Stimulated activated CD8-positive, alpha-beta memory T cell treated with anti-CD3 and anti-CD28 coated beads, Interleukin-15, amount 100 ng/mL, for 1 hour (primary cell): ENCODE data around the gene C4A.
"Not testable (repeated sequence)": the region's sequence is repeated elsewhere in the genome, so short reads cannot be mapped to it uniquely, and the experiment has no call there.

ENCODE experiments used
- DNase-seq: peaks from one replicate; pipeline ENCODE4 v3.0.0-alpha.2; 2020; ENCODE audit warnings: low read depth

Gene C4A

GRCh38 chr6:31961616-31962015 lies 20.2 kb upstream of the C4A start:
- DNase-seq: no peak

- no peak for DNase-seq
Measured at GRCh38 chr6:31963921-31964320, 17.9 kb upstream of the C4A start.

GRCh38 chr6:31965700-31966099 lies 16.2 kb upstream of the C4A start:
- no peak for DNase-seq

GRCh38 chr6:31966506-31966905 lies 15.4 kb upstream of the C4A start:
- DNase-seq: no peak

GRCh38 chr6:31966997-31967925 lies 14.6 kb upstream of the C4A start:
- no peak for DNase-seq

- DNase-seq: no peak
Measured at GRCh38 chr6:31967926-31968320, 13.9 kb upstream of the C4A start.

GRCh38 chr6:31968326-31968725 lies 13.5 kb upstream of the C4A start:
- DNase-seq: no peak

- DNase-seq: no peak
Measured at GRCh38 chr6:31968791-31969711, 12.8 kb upstream of the C4A start.

- DNase-seq: no peak
Measured at GRCh38 chr6:31969712-31970603, 11.9 kb upstream of the C4A start.

GRCh38 chr6:31970604-31971271 lies 11.1 kb upstream of the C4A start:
- no peak for DNase-seq

- no peak for DNase-seq
Measured at GRCh38 chr6:31971279-31971992, 10.4 kb upstream of the C4A start.

- DNase-seq: peak; percentile 95
Measured at GRCh38 chr6:31971993-31972708, 9.7 kb upstream of the C4A start, which contains the start of gene DXO. DXO (minus strand) TSS chr6:31972138; CDS start chr6:31971675, 463 bp downstream.

- no peak for DNase-seq
Measured at GRCh38 chr6:31972709-31973350, 9.0 kb upstream of the C4A start.

GRCh38 chr6:31976065-31976464 lies 5.8 kb upstream of the C4A start:
- DNase-seq: not testable (repeated sequence)

- DNase-seq: no peak
Measured at GRCh38 chr6:31977816-31978431, 3.9 kb upstream of the C4A start.

GRCh38 chr6:31978831-31979230 lies 3.0 kb upstream of the C4A start:
- no peak for DNase-seq

- DNase-seq: no peak
Measured at GRCh38 chr6:31979238-31979898, 2.5 kb upstream of the C4A start.

- DNase-seq: not testable (repeated sequence)
Measured at GRCh38 chr6:31980195-31980876, 1.5 kb upstream of the C4A start.
